Measurements from ENCODE around the gene DCUN1D2.

DNA sequence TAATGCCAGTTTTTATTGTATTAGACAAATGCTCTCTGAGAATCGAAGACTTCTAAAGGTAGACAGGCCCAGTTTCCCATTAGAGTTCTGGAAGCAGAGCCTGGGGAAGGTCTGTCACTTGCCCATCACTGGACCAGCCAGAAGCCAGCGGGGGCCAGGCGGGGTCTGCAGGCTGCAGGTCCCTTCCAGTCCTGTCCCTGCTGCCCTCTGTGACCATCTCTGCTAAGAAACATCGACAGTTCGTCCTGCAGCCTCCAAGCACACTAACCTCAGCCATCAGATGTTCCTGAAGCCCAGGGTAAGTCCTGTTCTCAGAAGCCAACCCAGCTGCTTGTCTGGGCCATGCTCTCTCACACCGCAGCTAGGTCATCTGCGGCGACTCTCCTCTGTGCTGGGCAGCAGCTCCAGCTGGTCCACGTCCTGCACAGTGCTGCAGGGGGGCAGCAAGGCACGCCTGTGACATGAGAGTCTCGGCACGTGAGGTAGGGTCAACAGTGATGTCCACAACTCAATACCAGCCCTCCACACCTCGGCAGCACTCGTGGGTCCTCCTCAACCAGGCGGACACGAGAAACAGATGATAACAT lies 34.3 kb downstream of the DCUN1D2 start:
- TF ChIP-seq, protein P1, sequence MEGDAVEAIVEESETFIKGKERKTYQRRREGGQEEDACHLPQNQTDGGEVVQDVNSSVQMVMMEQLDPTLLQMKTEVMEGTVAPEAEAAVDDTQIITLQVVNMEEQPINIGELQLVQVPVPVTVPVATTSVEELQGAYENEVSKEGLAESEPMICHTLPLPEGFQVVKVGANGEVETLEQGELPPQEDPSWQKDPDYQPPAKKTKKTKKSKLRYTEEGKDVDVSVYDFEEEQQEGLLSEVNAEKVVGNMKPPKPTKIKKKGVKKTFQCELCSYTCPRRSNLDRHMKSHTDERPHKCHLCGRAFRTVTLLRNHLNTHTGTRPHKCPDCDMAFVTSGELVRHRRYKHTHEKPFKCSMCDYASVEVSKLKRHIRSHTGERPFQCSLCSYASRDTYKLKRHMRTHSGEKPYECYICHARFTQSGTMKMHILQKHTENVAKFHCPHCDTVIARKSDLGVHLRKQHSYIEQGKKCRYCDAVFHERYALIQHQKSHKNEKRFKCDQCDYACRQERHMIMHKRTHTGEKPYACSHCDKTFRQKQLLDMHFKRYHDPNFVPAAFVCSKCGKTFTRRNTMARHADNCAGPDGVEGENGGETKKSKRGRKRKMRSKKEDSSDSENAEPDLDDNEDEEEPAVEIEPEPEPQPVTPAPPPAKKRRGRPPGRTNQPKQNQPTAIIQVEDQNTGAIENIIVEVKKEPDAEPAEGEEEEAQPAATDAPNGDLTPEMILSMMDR (conservative IDR thresholded peaks at IDR 0.05): no peak
- no peak for TF ChIP-seq EZH2 (IDR thresholded peaks at IDR 0.05; ENCODE audit: low read depth)
